HepG2 (cell line): ENCODE results near the gene ACSL3. TPM values are rescaled to one million over a fixed set of nuclear protein-coding genes. Genes with fewer than 3 reads are reported as not detected.

Source experiments
- ARID3A ChIP-seq: IDR thresholded peaks from 2 replicates; pipeline ENCODE4 v1.6.1; 2012; ENCODE audit warnings: low read depth, low read length, improper control_type of control experiment
- ATF1 ChIP-seq: IDR thresholded peaks from 2 replicates; pipeline ENCODE4 v1.6.1; 2016; ENCODE audit warnings: mild to moderate bottlenecking, control low read depth
- CEBPB ChIP-seq: IDR thresholded peaks from 2 replicates; pipeline ENCODE4 v1.6.1; 2011; ENCODE audit warnings: low read depth, low read length, improper control_type of control experiment, borderline replicate concordance
- CEBPG ChIP-seq: IDR thresholded peaks from 2 replicates; pipeline ENCODE4 v1.6.1; 2016
- ELF1 ChIP-seq: sonication (generic); formaldehyde crosslinking; IDR thresholded peaks from 2 replicates; pipeline ENCODE4 v1.4.0; 2020; ENCODE audit warnings: missing genetic modification reagents
- HMGXB3 ChIP-seq: sonication (generic); formaldehyde crosslinking; IDR thresholded peaks from 2 replicates; pipeline ENCODE4 v1.4.0; 2020; ENCODE audit warnings: missing genetic modification reagents, borderline replicate concordance
- HNF4A ChIP-seq: sonication (generic); formaldehyde crosslinking; IDR thresholded peaks from 2 replicates; pipeline ENCODE4 v1.4.0; 2020; ENCODE audit warnings: missing genetic modification reagents
- ISX ChIP-seq: sonication (generic); formaldehyde crosslinking; conservative IDR thresholded peaks from 2 replicates; pipeline ENCODE4 v1.5.0; 2020; ENCODE audit warnings: missing genetic modification reagents
- MZF1 ChIP-seq: sonication (generic); formaldehyde crosslinking; IDR thresholded peaks from 2 replicates; pipeline ENCODE4 v1.8.1; 2023; ENCODE audit warnings: mild to moderate bottlenecking, missing genetic modification reagents, borderline replicate concordance
- SIN3A ChIP-seq: IDR thresholded peaks from 2 replicates; pipeline ENCODE4 v1.6.1; 2011; ENCODE audit warnings: low read depth, mild to moderate bottlenecking, control low read depth, low read length, borderline replicate concordance
- SMC3 ChIP-seq: IDR thresholded peaks from 2 replicates; pipeline ENCODE4 v1.6.1; 2011; ENCODE audit warnings: low read length, improper control_type of control experiment
- SOX5 ChIP-seq: IDR thresholded peaks from 2 replicates; pipeline ENCODE4 v1.6.1; 2016; ENCODE audit warnings: borderline replicate concordance
- SRY ChIP-seq: sonication (generic); formaldehyde crosslinking; IDR thresholded peaks from 2 replicates; pipeline ENCODE4 v1.8.0; 2022; ENCODE audit warnings: mild to moderate bottlenecking, missing genetic modification reagents
- ZBTB2 ChIP-seq: sonication (generic); formaldehyde crosslinking; IDR thresholded peaks from 2 replicates; pipeline ENCODE4 v1.8.0; 2022; ENCODE audit warnings: low read depth, missing genetic modification reagents
- ZC3H4 ChIP-seq: sonication (generic); formaldehyde crosslinking; IDR thresholded peaks from 2 replicates; pipeline ENCODE4 v1.4.0; 2020; ENCODE audit warnings: missing genetic modification reagents, borderline replicate concordance
- ZFYVE20 ChIP-seq: sonication (generic); formaldehyde crosslinking; IDR thresholded peaks from 2 replicates; pipeline ENCODE4 v1.8.0; 2023; ENCODE audit warnings: low read depth, mild to moderate bottlenecking, moderate library complexity, missing genetic modification reagents, borderline replicate concordance
- ZGPAT ChIP-seq: IDR thresholded peaks from 2 replicates; pipeline ENCODE4 v1.6.1; 2016; ENCODE audit warnings: mild to moderate bottlenecking
- ZNF431 ChIP-seq: sonication (generic); formaldehyde crosslinking; IDR thresholded peaks from 2 replicates; pipeline ENCODE4 v1.9.0; 2022; ENCODE audit warnings: missing genetic modification reagents, low read depth, mild to moderate bottlenecking, borderline replicate concordance
- ZNF570 ChIP-seq: sonication (generic); formaldehyde crosslinking; IDR thresholded peaks from 2 replicates; pipeline ENCODE4 v1.4.0; 2020; ENCODE audit warnings: mild to moderate bottlenecking, missing genetic modification reagents, borderline replicate concordance
- ZNF766 ChIP-seq: sonication (generic); formaldehyde crosslinking; IDR thresholded peaks from 2 replicates; pipeline ENCODE4 v1.5.0; 2020; ENCODE audit warnings: missing genetic modification reagents, borderline replicate concordance
- ZNF773 ChIP-seq: sonication (generic); formaldehyde crosslinking; IDR thresholded peaks from 2 replicates; pipeline ENCODE4 v1.4.0; 2020; ENCODE audit warnings: missing genetic modification reagents, borderline replicate concordance
- polyA plus RNA-seq, 8 experiments: library from polyadenylated mRNA; depleted of rRNA in 3 of 8; stranded (reverse) in 7 of 8; unstranded in 1 of 8; fragments of >200 nt; fragmentation: Illumina TruSeq in 4 of 8; extraction: Trizol in 4 of 8; gene quantifications; 2 replicates each; pipeline versions ENCODE4 v1.2.1 to v1.2.3, GENCODE V29; 2011 to 2016; ENCODE audit warnings: low read depth in 4 of 8, missing spikeins in 1 of 8, mixed read lengths in 1 of 8; ENCODE audit not compliant: insufficient read depth in 1 of 8
- total RNA-seq, 5 experiments: library from RNA; depleted of rRNA; stranded (reverse); fragments of >200 nt; fragmentation: Illumina TruSeq; extraction: Trizol; gene quantifications; 2 replicates each; pipeline ENCODE4 v1.2.3, GENCODE V29; 2016; ENCODE audit warnings: low read depth in 1 of 5

ACSL3 gene
- total and polyA plus RNA-seq, 2 of the 13 experiments (the other 11 are each of a cell fraction or from before 2014, with no cell fraction given): 305 to 365 TPM

- TF ChIP-seq ZBTB2: no peak
- no peak for TF ChIP-seq ATF1 (CRISPR knock-in tag)
- TF ChIP-seq ISX: no peak
- TF ChIP-seq SOX5 (CRISPR knock-in tag): no peak
- peak; percentile 95 for TF ChIP-seq CEBPG (CRISPR knock-in tag)
- TF ChIP-seq HMGXB3 (CRISPR knock-in tag): no peak
- no peak for TF ChIP-seq ZGPAT (CRISPR knock-in tag)
- TF ChIP-seq ELF1: no peak
- no peak for TF ChIP-seq ARID3A
- no peak for TF ChIP-seq ZNF431 (CRISPR knock-in tag)
- TF ChIP-seq SMC3: peak; percentile 62
- TF ChIP-seq HNF4A (CRISPR knock-in tag): no peak
- TF ChIP-seq ZNF766 (CRISPR knock-in tag): no peak
- no peak for TF ChIP-seq ZNF773 (CRISPR knock-in tag)
- TF ChIP-seq SIN3A: no peak
- no peak for TF ChIP-seq MZF1 (CRISPR knock-in tag)
- TF ChIP-seq ZFYVE20 (CRISPR knock-in tag): no peak
- TF ChIP-seq SRY (CRISPR knock-in tag): no peak
- TF ChIP-seq ZNF570 (CRISPR knock-in tag): no peak
- no peak for TF ChIP-seq ZC3H4 (CRISPR knock-in tag)
- TF ChIP-seq CEBPB: peak; percentile 90
Observed at GRCh38 chr2:222982010-222982908, 121.4 kb downstream of the ACSL3 start (continued).
